Left ventricle myocardium inferior (tissue), 1 donor: ENCODE results near the gene BMP6. TPM values are rescaled to one million over a fixed set of nuclear protein-coding genes. Genes with fewer than 3 reads are reported as not detected.

Experiments used
- DNase-seq: peaks from one replicate; pipeline ENCODE4 v3.0.0-alpha.2; 2020
- H3K27ac ChIP-seq: fragments of 200-600 bp; replicated peaks from 2 replicates; pipeline ENCODE4 v1.8.0; 2021
- H3K27me3 ChIP-seq: fragments of 200-600 bp; 2 replicates; pipeline ENCODE4 v1.8.0; 2021; ENCODE audit warnings: low read depth
- H3K36me3 ChIP-seq: fragments of 200-600 bp; 2 replicates; pipeline ENCODE4 v1.8.0; 2021
- H3K4me1 ChIP-seq: fragments of 200-600 bp; 2 replicates; pipeline ENCODE4 v1.8.0; 2021
- H3K4me3 ChIP-seq: fragments of 200-600 bp; 2 replicates; pipeline ENCODE4 v1.8.0; 2021; ENCODE audit warnings: mild to moderate bottlenecking, moderate library complexity
- H3K9me3 ChIP-seq: fragments of 200-600 bp; replicated peaks from 2 replicates; pipeline ENCODE4 v1.8.0; 2021
- intact Hi-C: fragments of 100-400 bp; cut with micrococcal nuclease; formaldehyde crosslinking; loops from one replicate; pipeline ENCODE4 v1.11.0; 2022
- total RNA-seq: library from RNA; stranded (reverse); fragmentation: NEBNext Ultra II Directional; extraction: Animal tissue kit (Norgen Biotek cat#: 25700); gene quantifications from one replicate; pipeline ENCODE4 v1.2.1, GENCODE V29; 2021
- TF ChIP-seq, protein P1 (sequence below): fragments of 200-600 bp; IDR thresholded peaks from 2 replicates; pipeline ENCODE4 v1.8.0; 2021; ENCODE audit warnings: antibody characterized with exemption, mild to moderate bottlenecking, borderline replicate concordance
- donor health status: DM: no; HTN: yes; CAD: no; lungs with severe emphysema.

The BMP6 gene
- total RNA-seq, 1 donor from 2014 or later: 5.2 TPM

- TF ChIP-seq, protein P1, sequence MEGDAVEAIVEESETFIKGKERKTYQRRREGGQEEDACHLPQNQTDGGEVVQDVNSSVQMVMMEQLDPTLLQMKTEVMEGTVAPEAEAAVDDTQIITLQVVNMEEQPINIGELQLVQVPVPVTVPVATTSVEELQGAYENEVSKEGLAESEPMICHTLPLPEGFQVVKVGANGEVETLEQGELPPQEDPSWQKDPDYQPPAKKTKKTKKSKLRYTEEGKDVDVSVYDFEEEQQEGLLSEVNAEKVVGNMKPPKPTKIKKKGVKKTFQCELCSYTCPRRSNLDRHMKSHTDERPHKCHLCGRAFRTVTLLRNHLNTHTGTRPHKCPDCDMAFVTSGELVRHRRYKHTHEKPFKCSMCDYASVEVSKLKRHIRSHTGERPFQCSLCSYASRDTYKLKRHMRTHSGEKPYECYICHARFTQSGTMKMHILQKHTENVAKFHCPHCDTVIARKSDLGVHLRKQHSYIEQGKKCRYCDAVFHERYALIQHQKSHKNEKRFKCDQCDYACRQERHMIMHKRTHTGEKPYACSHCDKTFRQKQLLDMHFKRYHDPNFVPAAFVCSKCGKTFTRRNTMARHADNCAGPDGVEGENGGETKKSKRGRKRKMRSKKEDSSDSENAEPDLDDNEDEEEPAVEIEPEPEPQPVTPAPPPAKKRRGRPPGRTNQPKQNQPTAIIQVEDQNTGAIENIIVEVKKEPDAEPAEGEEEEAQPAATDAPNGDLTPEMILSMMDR: no peak
- intact Hi-C loops: no loop called here
- Histone ChIP-seq H3K9me3 (no peaks in the 10 kb centered on the region), H3K4me1 (peaks cover 58% of the 10 kb centered on the region), H3K36me3 (no peaks in the 10 kb centered on the region), H3K4me3 (peak overlapping the region; percentile 81), H3K27me3 (peaks cover 76% of the 10 kb centered on the region), H3K27ac (no peak overlapping the region)
- no peak for DNase-seq
Observed at GRCh38 chr6:7725412-7725811, 487 bp upstream of the BMP6 start.

- Histone ChIP-seq H3K36me3 (no peaks in the 10 kb centered on the region), H3K9me3 (no peaks in the 10 kb centered on the region), H3K4me1 (peaks cover 64% of the 10 kb centered on the region), H3K27ac (no peak overlapping the region), H3K4me3 (peak overlapping the region; percentile 81), H3K27me3 (peaks cover 84% of the 10 kb centered on the region)
- TF ChIP-seq, protein P1: no peak
- intact Hi-C loops: no loop called here
- DNase-seq: no peak
Observed at GRCh38 chr6:7726416-7727085, 652 bp downstream of the BMP6 start.

GRCh38 chr6:7727086-7727945 is 1.4 kb downstream of the BMP6 start:
- no peak for DNase-seq
- intact Hi-C loops: no loop called here
- H3K9me3 ChIP-seq: no peaks in the 10 kb centered on the region
- peak overlapping the region; percentile 29 for H3K27ac ChIP-seq
- H3K27me3 ChIP-seq: peaks cover 91% of the 10 kb centered on the region
- H3K4me1 ChIP-seq: peaks cover 64% of the 10 kb centered on the region
- TF ChIP-seq, protein P1: no peak
- no peaks in the 10 kb centered on the region for H3K36me3 ChIP-seq
- H3K4me3 ChIP-seq: peak overlapping the region; percentile 81

- H3K27ac ChIP-seq: peak overlapping the region; percentile 29
- peaks cover 59% of the 10 kb centered on the region for H3K4me1 ChIP-seq
- DNase-seq: peak; percentile 26
- TF ChIP-seq, protein P1: no peak
- H3K27me3 ChIP-seq: peaks cover 99% of the 10 kb centered on the region
- H3K9me3 ChIP-seq: no peaks in the 10 kb centered on the region
- H3K4me3 ChIP-seq: peak overlapping the region; percentile 81
- no peaks in the 10 kb centered on the region for H3K36me3 ChIP-seq
- intact Hi-C loops: no loop called here
Observed at GRCh38 chr6:7727946-7728854, 2.3 kb downstream of the BMP6 start.
